OCI-M1 (cell line): ENCODE measurements around the gene CDC25B.

Experiments
- DNase-seq: peaks from one replicate; lab custom pipeline; 2025; lab: John Stamatoyannopoulos, UW

Gene CDC25B

GRCh38 chr20:3764659-3765058 lies 31.5 kb upstream of the CDC25B start:
- DNase-seq, result no peak

GRCh38 chr20:3765171-3765882 lies 30.8 kb upstream of the CDC25B start:
- no peak for DNase-seq

GRCh38 chr20:3766422-3767109 lies 29.5 kb upstream of the CDC25B start:
- no peak for DNase-seq

- DNase-seq, result no peak
Observed at GRCh38 chr20:3767110-3767426, 29.0 kb upstream of the CDC25B start.

GRCh38 chr20:3767427-3768341 lies 28.4 kb upstream of the CDC25B start, which contains the start of gene ADISSP:
ADISSP (minus strand) TSS chr20:3767753; CDS start chr20:3760100, 7,653 bp downstream.
- peak; percentile 99 for DNase-seq

GRCh38 chr20:3768342-3769130 lies 27.6 kb upstream of the CDC25B start:
- DNase-seq, result peak; percentile 87

- no peak for DNase-seq
Observed at GRCh38 chr20:3771552-3772058, 24.5 kb upstream of the CDC25B start.

- no peak for DNase-seq
Observed at GRCh38 chr20:3775457-3776108, 20.5 kb upstream of the CDC25B start.

GRCh38 chr20:3777381-3777715 lies 18.8 kb upstream of the CDC25B start:
- no peak for DNase-seq

- no peak for DNase-seq
Observed at GRCh38 chr20:3777716-3778629, 18.1 kb upstream of the CDC25B start.

GRCh38 chr20:3778976-3779375 lies 17.1 kb upstream of the CDC25B start:
- DNase-seq, result no peak

GRCh38 chr20:3781153-3781910 lies 14.8 kb upstream of the CDC25B start, which contains the start of gene SPEF1:
SPEF1 (minus strand) TSS chr20:3781448; CDS start chr20:3781287, 161 bp downstream.
- DNase-seq, result peak; percentile 96

GRCh38 chr20:3782597-3782996 lies 13.5 kb upstream of the CDC25B start:
- DNase-seq, result no peak

GRCh38 chr20:3783068-3783489 lies 13.0 kb upstream of the CDC25B start:
- DNase-seq, result no peak

- DNase-seq, result no peak
Observed at GRCh38 chr20:3783511-3784195, 12.5 kb upstream of the CDC25B start.

GRCh38 chr20:3784216-3784853 lies 11.8 kb upstream of the CDC25B start:
- no peak for DNase-seq

GRCh38 chr20:3784863-3785239 lies 11.3 kb upstream of the CDC25B start:
- DNase-seq, result no peak
